Measurements from ENCODE around the gene SLK.

The SLK gene

DNA sequence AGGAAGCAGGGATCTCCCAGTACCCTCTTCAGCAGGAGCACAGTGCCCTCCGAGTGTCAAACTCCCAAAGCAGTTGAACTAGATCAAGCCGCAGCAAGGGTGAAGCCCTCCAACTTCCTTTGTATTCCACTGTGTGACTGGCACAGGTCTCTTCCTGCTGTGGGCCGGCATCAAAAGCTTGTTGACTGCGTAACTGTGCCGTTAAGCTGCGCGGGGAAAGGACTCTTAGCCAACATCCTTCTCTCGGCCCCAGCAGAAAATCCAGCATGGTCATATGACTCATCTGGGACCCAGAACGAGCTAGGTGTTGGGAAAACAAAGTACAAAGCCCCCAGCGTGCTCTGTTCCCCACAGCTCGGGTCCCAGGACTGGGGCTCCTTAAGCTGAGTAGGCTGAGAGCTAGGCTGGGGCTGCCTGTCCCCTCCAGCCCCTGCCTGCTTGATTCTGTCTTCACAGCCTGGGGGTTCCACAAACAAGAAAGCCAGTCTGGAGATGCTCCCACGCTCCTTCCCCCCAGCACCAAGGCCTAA is 66.5 kb downstream of the SLK start:
- no peak for DNase-seq (ENCODE audit: low read depth, low spot score)

DNA sequence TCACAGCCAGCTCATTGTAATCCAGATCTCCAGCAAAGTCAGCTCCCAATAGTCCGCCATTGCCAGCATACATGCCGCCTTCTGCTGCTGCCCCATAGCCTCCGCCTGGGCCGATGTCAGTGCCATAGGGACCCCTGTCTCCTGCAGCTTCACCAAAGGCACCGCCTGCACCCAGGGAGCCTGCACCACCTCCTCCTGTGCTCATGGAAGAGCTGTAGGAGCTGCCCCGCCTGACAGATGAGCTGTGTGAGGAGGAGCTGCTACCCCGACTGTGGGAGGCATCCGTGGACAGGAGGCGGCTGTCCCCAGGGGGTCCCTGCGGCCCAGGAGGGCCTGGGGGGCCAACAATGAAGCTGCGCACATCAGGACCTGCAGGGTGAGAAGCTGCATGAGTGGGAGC is 67.0 kb downstream of the SLK start:
- DNase-seq (ENCODE audit: low read depth, low spot score): no peak

DNA sequence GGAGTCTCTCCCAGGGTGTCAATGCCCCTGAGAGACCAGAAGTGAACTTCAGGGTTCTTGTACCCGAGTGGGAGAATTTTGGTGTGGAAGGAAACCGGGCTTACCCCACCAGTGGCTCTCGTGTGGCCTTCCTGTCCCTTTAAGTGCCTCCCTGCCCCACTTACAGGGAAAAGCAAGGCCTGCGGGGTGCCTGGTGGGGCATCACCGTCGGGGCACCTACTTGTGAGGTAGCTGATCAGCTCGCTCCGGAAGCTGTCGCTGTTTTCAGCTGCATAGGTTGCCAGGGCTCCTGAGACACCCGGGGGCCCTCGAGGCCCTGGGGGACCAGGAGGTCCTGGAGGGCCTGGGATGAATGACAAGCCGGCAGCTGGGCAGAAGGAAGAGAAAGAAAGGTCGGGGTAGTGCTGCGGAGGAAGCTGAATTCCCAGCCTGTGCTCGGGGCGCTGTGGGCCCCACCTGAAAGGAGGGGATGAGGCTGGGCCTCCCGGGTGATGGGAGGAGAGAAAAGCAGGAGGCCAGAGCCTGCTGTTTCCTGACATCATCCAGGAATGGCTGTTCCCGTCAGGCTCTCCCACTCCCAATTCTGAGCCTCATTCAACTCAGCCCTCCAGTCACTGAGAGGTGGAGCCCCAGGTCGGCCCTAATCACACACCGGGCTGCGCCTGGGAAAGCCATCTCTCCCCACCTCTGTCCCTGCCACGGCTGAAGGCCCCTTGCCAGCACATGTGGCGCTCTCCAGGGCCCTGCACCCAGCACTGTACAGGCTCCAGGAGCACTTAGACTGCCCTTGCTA is 67.7 kb downstream of the SLK start:
- no peak for DNase-seq (ENCODE audit: low read depth, low spot score)

DNA sequence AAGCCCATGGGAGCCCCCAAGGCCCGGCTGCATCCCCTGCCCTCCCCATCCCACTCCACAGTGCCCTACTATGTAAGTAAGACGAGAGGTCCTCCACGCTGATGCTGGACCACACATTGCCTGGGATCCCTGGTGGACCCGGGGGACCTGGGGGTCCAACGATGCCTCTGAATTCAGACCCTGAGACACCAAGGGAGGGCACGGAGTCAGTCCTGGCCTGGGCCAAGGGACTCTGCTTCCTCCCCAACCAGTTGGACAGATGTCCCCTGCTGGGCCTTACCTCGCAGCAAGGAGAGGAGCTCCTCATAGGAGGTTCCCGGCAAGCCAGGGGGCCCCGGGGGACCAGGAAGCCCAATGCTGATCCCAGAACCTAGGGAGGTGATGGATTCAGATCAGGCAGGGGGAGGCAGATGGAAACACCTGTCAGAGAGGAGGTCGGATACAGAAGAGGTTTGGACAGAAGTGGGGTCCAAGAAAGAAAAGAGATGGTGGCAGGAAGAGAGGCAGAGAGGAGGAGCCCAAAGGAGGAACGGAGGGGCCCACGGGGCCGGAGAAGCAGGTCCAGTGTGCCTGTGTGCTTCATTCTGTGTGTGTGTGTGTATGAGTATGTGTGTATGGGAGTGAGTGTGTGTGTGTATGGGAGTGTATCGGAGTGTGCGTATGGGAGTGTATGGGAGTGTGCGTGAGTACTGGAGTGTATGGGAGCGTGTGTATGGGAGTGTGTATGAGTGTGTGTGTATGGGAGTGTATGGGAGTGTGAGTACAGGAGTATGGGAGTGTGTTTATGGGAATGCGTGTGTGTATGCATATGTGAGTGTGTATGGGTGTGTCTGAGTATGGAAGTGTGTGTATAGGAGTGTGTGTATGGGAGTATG is 68.5 kb downstream of the SLK start:
- DNase-seq (ENCODE audit: low read depth, low spot score): no peak

DNA sequence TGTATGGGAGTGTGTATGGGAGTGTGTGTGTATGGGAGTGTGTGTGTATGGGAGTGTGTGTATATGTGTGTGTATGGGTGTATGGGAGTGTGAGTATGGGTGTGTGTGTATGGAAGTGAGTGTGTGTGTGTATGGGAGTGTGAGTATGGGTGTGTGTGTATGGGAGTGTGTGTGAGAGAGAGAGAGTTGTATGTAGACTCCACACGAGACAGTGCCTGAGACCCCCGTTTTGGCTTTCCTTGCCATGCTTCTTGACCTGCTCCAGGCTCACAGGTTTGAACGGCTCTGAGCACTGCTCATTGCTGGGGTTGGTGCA is 69.1 kb downstream of the SLK start:
- DNase-seq (ENCODE audit: low read depth, low spot score): no peak

DNA sequence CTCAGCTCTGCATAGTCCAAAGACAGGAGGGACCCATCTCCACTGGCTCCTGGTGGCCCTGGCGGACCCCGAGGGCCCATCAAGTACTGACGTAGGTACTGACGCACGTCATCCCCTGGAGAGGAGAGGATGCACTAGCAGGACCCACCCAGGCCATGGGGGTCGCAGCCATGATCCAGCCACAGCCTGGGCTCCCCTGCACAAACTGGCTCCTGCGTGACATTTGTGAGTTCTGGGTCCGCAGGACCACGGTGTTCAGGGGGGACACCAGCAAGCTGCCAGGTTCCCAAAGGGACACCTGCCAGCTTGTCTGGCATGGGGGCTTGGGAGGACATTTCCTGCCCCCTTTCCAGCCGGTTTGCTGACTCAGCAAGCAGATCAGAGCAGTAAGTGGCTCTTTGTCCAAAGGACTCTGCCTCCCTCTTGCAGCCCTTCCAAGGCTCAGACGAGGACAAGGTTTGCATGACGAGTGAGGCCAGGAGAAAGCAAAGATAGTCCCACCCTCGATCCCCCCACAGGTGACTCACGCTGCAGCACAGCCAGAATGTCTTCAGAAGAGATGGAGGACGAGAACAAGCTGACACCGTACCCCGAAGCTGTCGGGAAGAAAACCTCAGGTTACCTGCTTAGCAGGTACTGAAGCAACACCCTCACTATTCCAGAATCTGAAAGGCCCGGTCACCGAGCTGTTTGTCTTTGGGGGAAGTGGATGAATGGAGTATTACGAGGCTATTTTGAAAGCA is 69.7 kb downstream of the SLK start:
- DNase-seq (ENCODE audit: low read depth, low spot score): no peak

DNA sequence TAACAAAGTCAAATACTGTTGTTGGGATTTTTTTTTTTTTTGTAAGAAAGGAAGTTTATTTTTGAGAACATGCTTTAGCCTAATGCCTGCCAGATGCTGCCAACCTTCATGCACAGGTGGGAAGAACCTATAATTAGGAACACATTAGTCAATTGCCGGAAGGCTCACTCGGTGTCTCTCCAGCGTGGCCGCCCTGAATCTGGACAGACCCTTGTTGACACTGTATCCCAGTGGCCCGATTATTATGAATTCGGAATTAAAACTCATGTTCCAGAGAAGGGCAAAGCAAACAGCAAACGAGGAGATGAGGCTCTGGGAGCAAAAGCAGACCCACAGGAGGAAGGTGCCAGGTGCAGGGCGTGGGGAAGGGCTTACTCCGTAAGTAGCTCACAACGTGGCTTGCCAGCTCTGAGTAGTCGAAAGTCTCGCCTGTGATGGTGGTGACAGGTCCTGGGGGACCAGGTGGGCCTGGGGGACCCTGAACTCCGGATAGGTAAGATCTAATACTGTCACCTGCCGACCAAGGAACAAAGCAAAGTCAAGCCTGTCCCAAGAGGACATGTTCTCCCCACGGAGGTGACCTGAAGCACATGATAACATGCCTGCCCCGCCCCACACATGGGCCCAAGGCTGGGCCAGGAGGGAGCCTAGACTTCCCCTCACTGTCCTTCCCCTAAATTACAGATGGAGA is 70.5 kb downstream of the SLK start:
- no peak for DNase-seq (ENCODE audit: low read depth, low spot score)

DNA sequence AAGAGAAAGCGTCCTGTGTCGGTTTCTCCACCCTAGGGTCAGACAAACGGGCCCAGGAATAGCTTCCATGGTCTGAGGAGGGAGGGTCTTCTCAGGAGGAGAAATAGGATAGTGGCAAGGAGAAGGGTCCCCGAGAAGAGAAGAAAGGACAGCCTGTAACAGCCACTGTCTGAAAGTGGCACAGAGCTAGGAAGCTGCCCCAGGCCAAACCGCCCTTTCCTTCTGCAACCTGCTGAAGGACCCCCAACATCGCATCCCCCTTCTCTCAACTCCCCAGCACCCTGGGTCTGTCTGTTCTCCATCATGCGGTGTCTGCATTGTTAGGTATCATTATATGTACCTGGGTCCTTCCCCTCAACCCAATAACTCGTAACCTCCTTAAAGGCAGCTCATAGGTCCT is 71.6 kb downstream of the SLK start:
- no peak for DNase-seq (ENCODE audit: low read depth, low spot score)

DNA sequence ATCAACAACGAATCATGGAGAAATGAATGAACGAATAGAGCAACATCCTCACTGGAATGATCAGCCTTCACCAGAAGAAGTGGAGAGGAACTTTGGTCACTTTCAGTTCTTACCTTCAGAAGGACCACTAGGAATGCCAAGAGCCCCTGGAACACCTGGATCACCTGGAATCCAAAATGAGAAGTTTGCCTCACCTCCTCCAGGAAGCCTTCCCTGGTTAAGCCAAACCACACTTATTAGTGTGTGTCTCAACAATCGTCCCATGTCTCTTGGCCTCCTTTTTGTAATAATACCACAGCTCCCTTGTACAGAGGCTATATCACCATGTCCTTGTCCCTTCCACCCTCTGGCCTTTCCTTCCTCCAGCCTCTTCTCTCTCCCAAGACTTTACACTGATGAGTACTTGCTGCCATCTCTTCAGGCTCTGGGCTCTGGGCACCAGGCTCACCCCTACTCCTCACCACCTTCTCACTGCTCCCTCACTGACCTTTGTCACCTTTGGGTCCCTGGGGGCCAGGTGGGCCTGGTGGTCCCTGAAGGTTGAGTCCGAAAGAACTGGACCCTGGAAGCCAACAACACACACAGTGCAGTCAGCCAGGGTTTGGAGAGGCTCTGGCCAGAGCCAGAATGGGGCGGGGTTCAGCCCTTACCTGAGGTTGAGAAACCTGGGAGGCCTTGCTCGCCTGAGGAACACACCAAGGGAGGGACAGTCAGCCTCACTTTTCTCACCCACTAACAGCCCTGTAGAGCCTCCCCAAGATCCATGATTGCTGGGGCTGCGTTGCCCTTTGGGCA is 72.2 kb downstream of the SLK start:
- no peak for DNase-seq (ENCODE audit: low read depth, low spot score)

DNA sequence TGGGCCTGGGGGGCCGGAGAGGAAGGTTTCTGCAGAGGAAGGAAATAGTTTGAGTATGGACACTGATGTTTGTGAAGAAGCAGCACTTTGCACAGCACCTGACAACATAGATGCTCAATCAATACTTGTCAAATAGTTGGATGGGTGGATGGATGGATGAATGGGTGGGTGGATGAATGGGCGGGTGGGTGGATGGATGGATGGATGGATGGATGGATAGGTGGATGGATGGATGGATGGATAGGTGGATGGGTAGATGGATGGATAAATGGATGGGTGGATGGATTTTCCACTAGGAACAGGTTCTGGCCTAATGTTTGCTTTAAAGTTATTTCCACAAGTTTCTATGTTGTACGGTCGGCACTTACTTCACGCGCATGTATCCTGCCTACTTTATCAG is 73.4 kb downstream of the SLK start:
- DNase-seq (ENCODE audit: low read depth, low spot score): no peak

DNA sequence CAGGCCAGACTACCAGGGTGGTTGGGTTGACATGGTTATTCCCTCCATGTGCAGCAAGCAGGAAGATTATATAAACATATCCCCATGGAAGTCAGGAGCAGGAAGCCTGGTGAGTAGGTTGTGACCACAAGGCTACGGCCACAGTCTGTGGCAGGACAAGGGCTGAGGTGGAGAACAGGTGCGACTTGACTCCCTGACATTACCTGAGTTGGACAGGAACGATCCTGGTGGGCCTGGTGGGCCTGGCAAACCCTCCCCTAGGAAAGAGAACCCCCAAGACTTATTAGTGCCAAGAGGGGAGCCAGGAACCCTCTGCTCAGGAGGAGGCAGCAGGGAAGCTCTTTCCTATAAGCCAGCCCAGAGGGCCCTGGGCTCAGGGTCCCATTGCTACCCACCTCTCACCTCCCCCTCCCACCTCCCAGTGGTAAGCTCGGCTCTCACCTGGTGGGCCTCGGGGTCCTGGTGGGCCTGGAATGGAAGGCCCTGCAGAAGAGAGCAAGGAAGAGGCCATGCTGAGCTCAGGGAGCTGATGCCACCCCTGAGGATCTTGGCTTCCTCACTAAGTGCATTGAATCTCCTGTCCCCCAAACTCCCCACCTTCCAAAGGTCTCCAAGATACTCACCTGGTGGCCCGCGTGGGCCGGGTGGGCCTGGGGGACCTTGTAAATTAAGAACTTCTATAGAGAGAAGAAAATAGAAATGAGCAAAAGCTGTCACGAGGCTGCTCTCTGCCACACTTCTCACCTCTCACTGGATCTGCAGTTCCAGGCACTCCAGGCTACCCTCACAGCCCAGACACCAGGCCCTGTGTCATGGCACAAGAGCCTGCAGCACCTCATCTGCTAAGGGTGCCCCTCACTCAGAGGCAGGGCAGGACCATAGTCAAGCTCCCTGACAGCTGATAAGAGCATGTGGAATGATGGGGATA is 74.2 kb downstream of the SLK start:
- no peak for DNase-seq (ENCODE audit: low read depth, low spot score)

DNA sequence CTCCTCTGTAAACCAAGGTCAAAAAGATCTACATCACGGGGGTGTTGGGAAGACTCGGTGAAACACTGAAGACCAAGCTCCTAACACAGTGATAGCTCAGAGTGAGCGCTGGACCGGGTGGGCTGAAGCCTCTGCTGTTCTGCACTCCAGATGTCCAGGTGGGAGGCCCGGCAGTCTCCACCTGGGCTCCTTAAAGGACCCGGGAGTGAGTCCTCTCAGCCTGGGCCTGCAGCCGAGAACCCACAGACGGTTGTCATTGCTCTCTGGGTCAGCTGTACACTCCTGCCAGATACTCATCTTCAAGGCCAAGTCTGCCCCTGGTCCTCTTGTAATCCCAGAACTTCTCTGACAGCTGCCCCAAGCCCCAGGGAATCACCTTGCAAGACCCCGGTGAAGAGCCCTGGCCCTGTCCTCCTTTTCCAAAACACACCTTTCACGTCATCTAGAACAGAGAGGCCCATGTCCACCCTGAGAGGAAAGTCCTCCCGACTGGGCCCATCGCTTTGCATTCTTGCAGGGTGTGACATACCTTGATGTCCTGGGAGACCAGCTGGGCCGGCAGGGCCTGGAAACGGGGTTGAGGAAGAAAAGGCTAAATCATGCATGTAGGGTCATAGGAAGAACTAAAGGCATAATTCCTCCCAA is 75.1 kb downstream of the SLK start:
- DNase-seq (ENCODE audit: low read depth, low spot score): no peak

DNA sequence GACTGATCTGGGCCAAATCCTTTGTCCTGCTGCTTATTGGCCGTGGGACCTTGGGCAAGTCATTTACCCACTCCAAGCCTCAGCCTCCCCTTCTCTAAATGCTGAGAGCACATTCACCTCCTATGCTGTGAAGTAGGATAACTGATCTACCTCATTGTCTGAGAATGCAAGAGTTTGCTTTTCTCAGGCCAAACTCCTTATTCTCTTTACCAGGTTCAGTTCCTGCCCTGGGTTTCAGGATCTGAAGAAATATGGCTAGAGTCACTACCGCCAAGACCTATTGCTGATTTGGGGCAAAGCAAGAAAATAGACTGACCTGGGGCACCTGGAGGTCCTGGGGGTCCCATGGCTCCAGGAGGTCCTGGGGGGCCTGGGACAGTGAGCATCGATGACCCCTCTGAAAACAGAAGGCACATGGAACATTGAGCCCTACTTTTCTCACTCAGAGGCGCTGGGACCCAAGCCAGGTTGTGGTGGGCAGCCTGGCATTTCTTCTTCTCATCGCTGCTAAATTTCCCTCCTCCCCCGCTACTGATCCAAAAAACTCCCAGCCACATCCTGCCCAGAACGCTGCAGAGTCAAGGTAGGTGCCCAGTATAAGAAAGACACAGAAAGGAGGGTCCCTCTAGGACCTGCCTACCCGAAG is 76.4 kb downstream of the SLK start:
- DNase-seq (ENCODE audit: low read depth, low spot score): no peak

DNA sequence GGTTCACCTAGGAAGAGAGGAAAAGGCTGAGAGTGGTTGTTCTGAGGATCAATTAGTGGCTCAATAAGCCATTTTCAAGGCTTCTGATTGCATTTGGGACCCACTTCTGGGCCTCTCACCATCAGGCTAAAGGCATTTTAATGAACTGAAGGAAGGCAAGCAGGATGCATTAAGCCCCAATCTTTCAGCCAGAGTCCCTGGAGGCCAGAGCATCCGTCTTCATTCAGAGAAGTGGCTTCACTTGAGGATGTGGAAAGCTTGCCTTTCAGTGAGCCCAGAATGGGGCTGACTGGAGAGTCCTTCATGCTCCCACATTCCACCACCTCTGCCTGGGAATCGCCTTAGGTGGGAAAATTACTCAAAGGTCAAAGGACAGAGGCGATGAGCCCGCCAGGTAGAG is 76.9 kb downstream of the SLK start:
- no peak for DNase-seq (ENCODE audit: low read depth, low spot score)

DNA sequence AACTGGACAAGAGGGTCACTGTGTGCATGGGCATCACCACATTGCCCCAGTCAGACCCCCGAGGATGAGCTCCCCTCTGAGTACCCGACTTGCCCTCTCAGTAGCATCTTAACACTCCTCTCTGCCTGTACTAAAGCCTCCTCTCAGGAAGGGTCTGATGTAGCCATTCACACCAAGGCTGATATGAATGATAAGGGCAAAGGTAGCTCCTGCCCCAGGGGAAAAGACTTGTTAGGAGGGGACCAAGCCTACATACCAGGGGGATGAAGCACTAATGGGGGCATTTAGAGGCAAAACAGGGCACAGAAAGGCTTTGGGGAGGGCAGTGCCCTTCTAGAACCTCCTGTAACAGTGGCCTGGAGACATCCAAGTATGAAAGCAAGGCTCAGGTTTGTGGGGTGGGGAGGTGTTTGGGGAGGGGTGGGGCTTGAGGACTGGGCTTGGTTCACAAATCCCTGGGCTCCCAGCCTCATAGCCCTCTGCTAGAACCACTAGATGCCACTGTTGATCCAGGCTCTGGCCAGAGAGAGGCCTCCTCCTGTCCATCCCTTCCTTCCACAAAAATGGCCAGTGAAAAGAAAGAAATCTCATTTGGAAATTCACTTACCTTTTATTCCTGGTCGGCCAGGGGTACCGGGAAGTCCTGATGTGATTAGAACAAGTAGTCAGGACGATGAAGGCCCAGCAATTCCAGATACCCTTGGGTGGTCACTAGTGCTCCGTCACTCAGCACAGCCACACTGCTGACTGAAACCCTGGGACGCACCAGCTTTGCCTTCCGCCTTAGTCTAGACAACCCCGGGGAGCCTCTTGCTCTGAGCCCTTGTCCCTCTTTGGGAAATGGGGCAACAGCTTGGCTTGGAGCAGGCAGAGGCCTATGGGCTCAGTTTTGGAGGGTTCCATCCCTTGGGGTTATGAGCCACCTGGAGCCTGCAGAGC is 78.5 kb downstream of the SLK start:
- no peak for DNase-seq (ENCODE audit: low read depth, low spot score)

DNA sequence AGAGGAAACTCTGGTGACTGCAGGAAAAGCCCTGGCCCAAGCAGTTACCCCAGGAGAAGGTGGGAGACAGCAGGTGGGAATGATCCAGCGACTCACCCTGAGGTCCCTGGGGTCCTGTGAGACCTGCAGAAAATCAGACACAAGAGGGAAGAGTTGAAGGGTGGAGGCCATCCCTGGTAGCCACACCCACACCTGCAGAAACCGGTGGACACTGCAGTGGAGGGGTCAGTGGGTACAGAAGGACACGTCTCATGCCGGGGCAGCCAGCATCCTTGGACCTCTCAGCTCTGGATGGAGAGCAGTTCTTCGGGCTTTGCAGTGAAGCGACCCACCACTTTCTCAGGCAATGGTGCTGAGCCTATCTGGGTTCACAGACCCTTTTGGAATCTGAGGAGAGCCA is 79.7 kb downstream of the SLK start:
- no peak for DNase-seq (ENCODE audit: low read depth, low spot score)

DNA sequence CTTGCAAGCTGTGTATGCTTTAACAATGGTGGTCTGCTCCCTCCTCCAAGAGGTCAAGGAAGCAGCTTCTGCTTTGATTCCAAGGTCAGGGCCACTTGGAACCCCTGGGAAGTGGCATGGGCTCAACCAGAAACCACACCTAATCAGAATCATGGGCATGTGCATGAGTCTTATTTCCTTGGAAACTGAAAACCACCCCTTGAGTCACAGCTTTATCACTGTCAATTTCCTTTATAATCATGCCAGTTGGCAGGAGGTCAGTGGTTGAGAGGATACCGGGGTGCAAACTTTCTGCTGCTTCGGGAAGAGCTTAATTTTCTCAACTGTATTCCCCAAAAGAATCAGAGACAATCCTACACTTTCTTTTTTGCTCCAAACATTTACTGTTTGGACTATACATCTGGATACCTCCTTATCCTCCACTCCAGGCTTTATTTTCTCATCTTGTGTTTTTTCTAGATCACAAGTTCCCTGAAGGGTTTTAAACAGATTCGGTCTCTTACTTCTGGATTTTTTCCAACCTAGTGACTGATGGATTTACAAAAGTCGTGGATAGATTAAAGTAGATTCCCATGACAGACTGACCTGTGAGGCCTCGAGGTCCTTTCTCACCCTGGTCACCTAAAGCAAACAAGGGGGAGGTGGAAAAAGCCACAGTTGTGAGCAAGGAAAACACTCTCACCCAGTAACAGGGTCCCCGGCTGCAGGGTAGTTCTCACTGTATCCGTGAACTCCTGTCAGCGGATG is 82.7 kb downstream of the SLK start:
- no peak for DNase-seq (ENCODE audit: low read depth, low spot score)
